Lower leg skin (tissue), 3 donors: ENCODE data around the gene FSTL5.

ENCODE experiments used
- CTCF ChIP-seq, 3 donors: fragments of 450-650 bp; IDR thresholded peaks; one replicate each; pipeline ENCODE4 v1.5.1; 2016; ENCODE audit warnings: antibody characterized with exemption in 3 of 3, mild to moderate bottlenecking in 3 of 3, moderate library complexity in 2 of 3
- POLR2A ChIP-seq, 2 donors: fragments of 450-650 bp; IDR thresholded peaks; one replicate each; pipeline ENCODE4 v1.6.1; 2016 to 2017; ENCODE audit warnings: antibody characterized with exemption in 2 of 2, mild to moderate bottlenecking in 1 of 2, moderate library complexity in 1 of 2

DNA sequence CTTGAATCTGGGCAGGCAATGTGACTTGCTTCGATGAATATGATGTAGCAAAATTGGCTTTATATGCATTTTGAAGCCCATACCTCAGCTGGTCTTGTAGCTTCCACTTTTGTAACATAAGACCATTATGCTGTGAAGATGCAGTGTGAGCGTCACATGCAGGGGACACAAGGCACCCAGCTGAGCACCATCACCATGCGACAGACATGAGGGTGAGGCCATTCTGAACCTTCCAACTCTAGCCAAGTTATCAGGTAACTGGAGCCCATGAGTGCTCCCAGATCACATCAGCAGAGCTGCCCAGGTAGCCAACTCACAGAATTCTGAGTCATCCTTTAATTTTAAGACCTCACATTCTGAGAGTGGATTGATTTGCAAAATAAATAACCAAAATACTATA is 705.9 kb downstream of the FSTL5 start:
- TF ChIP-seq CTCF (IDR thresholded peaks at IDR 0.05) (no peak), POLR2A (IDR thresholded peaks at IDR 0.05) (no peak)
